Naive thymus-derived CD4-positive, alpha-beta T cell (primary cell): ENCODE data around the gene DUS1L. TPM values are rescaled to one million over a fixed set of nuclear protein-coding genes. Genes with fewer than 3 reads are reported as not detected.
A peak's percentile ranks its signal among the peaks of the same experiment; 100 is the strongest.

Experiments used
- ATAC-seq: fragments of 150-1000 bp; cut with Tn5 transposase; 2 replicates; pipeline ENCODE4 v1.10.0; 2021; ENCODE audit warnings: mild to moderate bottlenecking, moderate library complexity
- CTCF ChIA-PET: fragments of 350-600 bp; sonication (Branson Sonifier 250); formaldehyde crosslinking; loops from one replicate; lab custom pipeline; 2021; ENCODE audit warnings: antibody characterized with exemption; lab: Charles Lee
- POLR2A ChIA-PET: fragments of 350-600 bp; sonication (Branson Sonifier 250); formaldehyde crosslinking; loops from one replicate; lab custom pipeline; 2021; ENCODE audit warnings: antibody characterized with exemption, inconsistent platforms; lab: Charles Lee
- DNase-seq, 9 donors: peaks; one replicate each; pipeline versions ENCODE4 v3.0.0 to v3.0.0-alpha.2; 2020 to 2022; ENCODE audit warnings: mixed read lengths in 1 of 9
- H3K27ac ChIP-seq: one replicate; pipeline ENCODE4 v1.7.0; 2013; ENCODE audit warnings: mild to moderate bottlenecking, low read depth, low read length, moderate library complexity
- H3K27me3 ChIP-seq, 2 donors: one replicate each; pipeline ENCODE4 v1.7.0; 2013; ENCODE audit warnings: low read length in 2 of 2, mild to moderate bottlenecking in 2 of 2, moderate library complexity in 2 of 2; ENCODE audit not compliant: control insufficient read depth in 2 of 2, insufficient read depth in 2 of 2
- H3K36me3 ChIP-seq, 3 experiments: 1 replicate in 2 of 3; 2 replicates in 1 of 3; pipeline ENCODE4 v1.7.0; 2013; ENCODE audit warnings: low read length in 3 of 3, mild to moderate bottlenecking in 3 of 3, moderate library complexity in 1 of 3; ENCODE audit not compliant: insufficient read depth in 3 of 3, control insufficient read depth in 2 of 3
- H3K4me1 ChIP-seq, 2 donors: one replicate each; pipeline ENCODE4 v1.7.0; 2013; ENCODE audit warnings: low read length in 2 of 2, mild to moderate bottlenecking in 2 of 2, moderate library complexity in 1 of 2; ENCODE audit not compliant: control insufficient read depth in 2 of 2, insufficient read depth in 2 of 2
- H3K4me3 ChIP-seq: 2 replicates; pipeline ENCODE4 v1.7.0; 2013; ENCODE audit warnings: mild to moderate bottlenecking, low read length
- H3K9me3 ChIP-seq, 3 experiments: 1 replicate in 2 of 3; 2 replicates in 1 of 3; pipeline ENCODE4 v1.7.0; 2013; ENCODE audit warnings: low read length in 3 of 3; ENCODE audit not compliant: control insufficient read depth in 2 of 3
- H3K27ac Mint-ChIP-seq, 9 donors: one replicate each; pipeline ENCODE4 v1.8.0; 2020 to 2022; ENCODE audit warnings: mixed read lengths in 9 of 9, mild to moderate bottlenecking in 8 of 9, moderate library complexity in 5 of 9, inconsistent platforms in 2 of 9
- H3K27me3 Mint-ChIP-seq, 5 donors: one replicate each; pipeline ENCODE4 v1.8.0; 2021 to 2022; ENCODE audit warnings: mixed read lengths in 5 of 5, mild to moderate bottlenecking in 1 of 5
- H3K36me3 Mint-ChIP-seq, 5 donors: one replicate each; pipeline ENCODE4 v1.8.0; 2020 to 2022; ENCODE audit warnings: mixed read lengths in 5 of 5, mild to moderate bottlenecking in 3 of 5, inconsistent platforms in 1 of 5
- H3K4me1 Mint-ChIP-seq, 7 donors: one replicate each; pipeline ENCODE4 v1.8.0; 2020 to 2022; ENCODE audit warnings: mixed read lengths in 7 of 7, mild to moderate bottlenecking in 3 of 7, inconsistent platforms in 1 of 7
- H3K4me3 Mint-ChIP-seq, 10 donors: one replicate each; pipeline ENCODE4 v1.8.0; 2020 to 2022; ENCODE audit warnings: mild to moderate bottlenecking in 10 of 10, mixed read lengths in 10 of 10, moderate library complexity in 6 of 10, inconsistent platforms in 2 of 10
- H3K9me3 Mint-ChIP-seq, 11 donors: one replicate each; pipeline ENCODE4 v1.8.0; 2020 to 2022; ENCODE audit warnings: mixed read lengths in 11 of 11, mild to moderate bottlenecking in 4 of 11, inconsistent platforms in 1 of 11, moderate library complexity in 1 of 11
- intact Hi-C, 2 donors: fragments of 100-400 bp; cut with micrococcal nuclease; formaldehyde crosslinking; loops; one replicate each; pipeline ENCODE4 v1.15.1; 2023
- polyA plus RNA-seq, 2 donors: library from polyadenylated mRNA; unstranded; fragments of 300-500 nt; fragmentation: Illumina TruSeq; gene quantifications; one replicate each; pipeline ENCODE4 v1.2.3, GENCODE V29; 2021
- total RNA-seq, 6 experiments: library from RNA in 5 of 6; stranded (reverse) in 5 of 6; gene quantifications; 1 replicate in 5 of 6; 2 replicates in 1 of 6; pipeline ENCODE4 v1.2.3 and lab custom pipeline; 2021 to 2026

DUS1L gene
- total and polyA plus RNA-seq, 7 experiments from 2014 or later = 52.9 to 157 (median 143) TPM

DNA sequence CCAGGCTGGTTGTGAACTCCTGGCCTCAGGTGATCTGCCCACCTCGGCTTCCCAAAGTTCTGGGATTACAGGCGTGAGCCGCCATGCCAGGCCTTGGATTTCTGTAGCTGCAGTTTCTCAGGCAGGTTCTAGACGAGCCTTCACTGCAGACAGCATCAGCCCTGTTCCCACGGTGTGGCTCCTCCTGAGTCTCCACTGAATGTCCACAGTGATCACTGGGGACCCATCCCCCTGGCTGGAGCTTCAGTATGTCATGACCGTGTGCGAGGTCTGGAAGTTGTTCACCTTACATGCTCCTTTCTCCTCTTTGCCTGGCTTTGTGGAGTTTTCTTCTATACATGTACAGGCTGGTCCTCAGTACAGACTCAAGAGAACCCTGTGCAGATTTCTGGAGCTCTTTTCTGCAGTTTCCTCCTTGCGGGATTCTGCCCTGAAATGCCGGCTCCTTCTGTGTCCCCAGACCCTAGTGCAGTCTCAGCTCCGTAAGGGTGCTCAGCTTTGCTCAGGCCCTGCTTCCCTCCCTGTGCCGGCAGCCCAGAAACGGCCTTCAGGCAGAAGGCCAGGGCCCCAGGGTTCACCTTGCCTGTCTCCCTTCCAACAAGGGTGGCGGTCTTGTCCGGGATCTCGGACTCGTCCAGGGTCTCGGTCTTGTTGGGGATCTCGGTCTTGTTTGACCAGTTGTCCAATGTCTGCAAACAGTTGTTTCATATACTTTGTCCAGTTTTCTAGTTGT is 46.7 kb upstream of the DUS1L start:
- peaks cover 2 to 23% (median 16%) of the 10 kb centered on the region in 7 donors for H3K4me1 Mint-ChIP-seq
- H3K36me3 ChIP-seq = peaks cover 0 to 17% (median 0%) of the 10 kb centered on the region in 3 experiments
- ChIA-PET POLR2A (interaction anchor here (1.2 to 3.1 kb wide), 3 partner anchors 9 to 46 kb away, joined by 3 to 9 read pairs (median 4); no protein-coding TSS in a partner anchor), CTCF (interaction anchor here (0.6 kb wide), 1 partner anchor 1062 kb away, joined by 3 read pairs; no protein-coding TSS in a partner anchor)
- H3K4me1 ChIP-seq = peaks cover 0 to under 1% of the 10 kb centered on the region in 2 donors
- no peaks in the 10 kb centered on the region for H3K9me3 Mint-ChIP-seq
- H3K27me3 Mint-ChIP-seq = no peaks in the 10 kb centered on the region
- H3K9me3 ChIP-seq = no peaks in the 10 kb centered on the region
- no peak for DNase-seq
- H3K27ac Mint-ChIP-seq = peak overlapping the region in 3 of 9 donors; percentile 12 to 75 (median 21)
- no peaks in the 10 kb centered on the region for H3K27me3 ChIP-seq
- no peak overlapping the region for H3K27ac ChIP-seq
- H3K36me3 Mint-ChIP-seq = peaks cover 0 to 18% (median 0%) of the 10 kb centered on the region in 5 donors
- no peak overlapping the region for H3K4me3 ChIP-seq
- intact Hi-C loops = no loop called here
- ATAC-seq = no peak
- no peak overlapping the region for H3K4me3 Mint-ChIP-seq

DNA sequence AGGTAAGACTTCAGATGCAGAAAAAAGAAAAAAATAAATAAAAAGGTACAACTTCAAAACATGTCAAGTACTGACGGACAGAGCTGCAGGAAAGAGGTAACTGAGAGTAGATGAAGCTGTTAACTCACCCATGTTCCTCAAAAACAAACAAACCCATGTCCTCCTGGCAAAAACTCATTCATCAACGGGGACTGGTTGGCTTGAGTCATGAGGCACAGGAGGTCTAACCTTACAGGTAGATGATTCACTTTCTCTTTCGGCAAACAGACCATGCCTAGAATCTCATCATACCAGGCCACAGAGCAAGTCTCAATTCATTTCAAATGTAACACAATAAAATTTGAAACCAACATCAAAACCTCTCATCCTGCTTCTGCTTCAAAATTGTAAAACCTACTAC is 44.7 kb upstream of the DUS1L start:
- Mint-ChIP-seq H3K9me3 (no peaks in the 10 kb centered on the region), H3K27me3 (no peaks in the 10 kb centered on the region), H3K27ac (peak overlapping the region in 6 of 9 donors; percentile 20 to 73 (median 44)), H3K36me3 (peaks cover 0 to 18% (median 0%) of the 10 kb centered on the region in 5 donors), H3K4me1 (peaks cover 13 to 38% (median 25%) of the 10 kb centered on the region in 7 donors), H3K4me3 (no peak overlapping the region)
- no peaks in the 10 kb centered on the region for H3K27me3 ChIP-seq
- ChIA-PET POLR2A (no interaction called here), CTCF (interaction anchor here (0.8 to 1.3 kb wide), 2 partner anchors 10 to 13 kb away, joined by 3 to 4 read pairs; no protein-coding TSS in a partner anchor)
- no peak for ATAC-seq
- no peak overlapping the region for H3K4me3 ChIP-seq
- DNase-seq = no peak
- intact Hi-C loops = no loop called here
- peaks cover 0 to 17% (median 0%) of the 10 kb centered on the region in 3 experiments for H3K36me3 ChIP-seq
- H3K4me1 ChIP-seq = peaks cover 17 to 21% of the 10 kb centered on the region in 2 donors
- H3K27ac ChIP-seq = no peak overlapping the region
- H3K9me3 ChIP-seq = no peaks in the 10 kb centered on the region

DNA sequence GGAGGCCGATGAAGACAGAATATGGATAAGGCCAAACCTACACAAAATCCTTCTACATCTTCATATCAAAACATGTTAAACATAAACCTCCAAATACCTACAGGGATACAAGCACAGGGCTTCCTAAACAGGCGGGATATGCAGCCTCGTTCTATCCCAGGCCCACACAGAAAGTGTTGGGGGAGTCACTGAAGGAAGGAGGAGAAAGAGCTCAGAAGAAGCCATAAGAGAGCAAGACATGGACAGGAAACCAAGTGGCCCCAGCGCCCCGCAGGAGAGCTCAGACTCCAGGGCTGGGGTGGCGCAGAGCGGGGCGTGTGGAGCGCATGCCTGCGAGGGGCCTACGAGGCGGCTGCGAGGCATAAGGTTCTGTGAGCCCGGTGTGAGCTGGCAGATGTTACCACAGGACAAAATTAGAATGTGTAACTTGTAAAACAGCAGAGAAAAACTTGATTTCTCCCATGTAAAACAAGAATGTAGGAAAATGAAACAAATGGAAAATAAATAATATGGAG is 43.4 kb upstream of the DUS1L start:
- ChIA-PET POLR2A (interaction anchor here (0.9 to 1.4 kb wide), 3 partner anchors 13 to 18 kb away, joined by 3 to 4 read pairs (median 3); no protein-coding TSS in a partner anchor), CTCF (no interaction called here)
- Mint-ChIP-seq H3K4me3 (peak overlapping the region in 2 of 10 donors; percentile 27 to 30), H3K27ac (peak overlapping the region in 8 of 9 donors; percentile 29 to 98 (median 71)), H3K4me1 (peaks cover 15 to 42% (median 32%) of the 10 kb centered on the region in 7 donors), H3K27me3 (no peaks in the 10 kb centered on the region), H3K36me3 (peaks cover 0 to 18% (median 0%) of the 10 kb centered on the region in 5 donors), H3K9me3 (no peaks in the 10 kb centered on the region)
- peak overlapping the region; percentile 11 for H3K27ac ChIP-seq
- no peaks in the 10 kb centered on the region for H3K27me3 ChIP-seq
- no peak overlapping the region for H3K4me3 ChIP-seq
- no peak for ATAC-seq
- H3K36me3 ChIP-seq = peaks cover 0 to 12% (median 0%) of the 10 kb centered on the region in 3 experiments
- no peaks in the 10 kb centered on the region for H3K9me3 ChIP-seq
- intact Hi-C loops = no loop called here
- peaks cover 17 to 25% of the 10 kb centered on the region in 2 donors for H3K4me1 ChIP-seq
- no peak for DNase-seq

DNA sequence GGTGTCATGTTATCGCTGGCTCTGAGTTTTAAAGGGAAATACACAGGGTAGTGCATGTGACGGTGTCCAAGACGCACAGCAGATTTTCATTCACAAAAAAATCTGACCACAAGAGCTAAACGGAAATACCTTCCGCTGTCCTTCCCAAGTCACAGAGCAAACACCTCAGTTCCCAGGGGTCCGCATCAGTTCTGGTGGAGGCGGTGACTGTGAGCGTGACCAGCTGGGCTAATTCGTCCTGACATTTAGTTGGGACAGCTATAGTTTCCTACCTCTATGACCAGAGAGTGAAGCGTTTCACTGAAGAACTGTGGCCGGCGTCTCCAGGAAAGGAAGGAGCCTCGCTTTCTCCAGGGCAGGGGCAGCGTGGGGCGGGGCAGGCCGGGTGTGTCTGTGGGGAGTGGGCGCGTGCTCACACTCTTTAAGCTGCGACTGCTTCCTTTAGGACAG is 42.9 kb upstream of the DUS1L start:
- H3K4me3 ChIP-seq = no peak overlapping the region
- peaks cover 0 to 9% (median 0%) of the 10 kb centered on the region in 3 experiments for H3K36me3 ChIP-seq
- no peak overlapping the region for H3K27ac ChIP-seq
- Mint-ChIP-seq H3K27me3 (no peaks in the 10 kb centered on the region), H3K9me3 (no peaks in the 10 kb centered on the region), H3K36me3 (peaks cover 0 to 14% (median 0%) of the 10 kb centered on the region in 5 donors), H3K4me1 (peaks cover 15 to 42% (median 32%) of the 10 kb centered on the region in 7 donors), H3K27ac (peak overlapping the region in 8 of 9 donors; percentile 29 to 98 (median 72)), H3K4me3 (peak overlapping the region in 3 of 10 donors; percentile 12 to 52 (median 30))
- intact Hi-C loops = no loop called here
- CTCF ChIA-PET = interaction anchor here (1.1 kb wide), 1 partner anchor 14 kb away, joined by 3 read pairs; no protein-coding TSS in a partner anchor
- no peaks in the 10 kb centered on the region for H3K27me3 ChIP-seq
- DNase-seq = no peak
- no peaks in the 10 kb centered on the region for H3K9me3 ChIP-seq
- H3K4me1 ChIP-seq = peaks cover 17 to 25% of the 10 kb centered on the region in 2 donors
- POLR2A ChIA-PET = interaction anchor here (0.9 to 1.4 kb wide), 3 partner anchors 13 to 18 kb away, joined by 3 to 4 read pairs (median 3); no protein-coding TSS in a partner anchor
- ATAC-seq = no peak

DNA sequence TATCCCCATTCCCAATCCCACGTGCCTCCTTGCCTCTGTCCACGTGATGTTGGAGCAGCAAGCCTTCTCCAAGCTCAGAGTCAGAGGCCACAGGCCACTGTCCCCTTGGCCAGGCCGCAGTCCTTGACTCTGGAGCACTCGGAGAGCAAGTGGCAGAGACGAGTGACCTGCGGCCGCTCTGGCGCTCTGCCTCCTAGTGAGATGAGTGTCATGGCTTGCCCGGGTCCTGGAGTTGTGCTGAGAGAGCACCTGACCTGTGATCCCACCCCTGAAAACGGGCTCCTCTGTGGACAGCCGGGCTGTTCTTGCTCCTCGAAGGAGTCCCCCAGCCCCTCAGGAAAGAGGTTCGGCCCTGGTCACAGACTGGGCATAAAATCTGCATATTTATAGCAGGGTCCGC is 42.4 kb upstream of the DUS1L start:
- Mint-ChIP-seq H3K27me3 (no peaks in the 10 kb centered on the region), H3K36me3 (peaks cover 0 to 12% (median 0%) of the 10 kb centered on the region in 5 donors), H3K4me3 (peak overlapping the region in 7 of 10 donors; percentile 9 to 91 (median 46)), H3K4me1 (peaks cover 15 to 42% (median 32%) of the 10 kb centered on the region in 7 donors), H3K9me3 (no peaks in the 10 kb centered on the region), H3K27ac (peak overlapping the region in 5 of 9 donors; percentile 52 to 98 (median 86))
- Histone ChIP-seq H3K36me3 (peaks cover 0 to 5% (median 0%) of the 10 kb centered on the region in 3 experiments), H3K4me3 (no peak overlapping the region), H3K27me3 (no peaks in the 10 kb centered on the region), H3K9me3 (no peaks in the 10 kb centered on the region), H3K4me1 (peaks cover 17 to 25% of the 10 kb centered on the region in 2 donors), H3K27ac (peak overlapping the region; percentile 89)
- CTCF ChIA-PET = interaction anchor here (1.1 kb wide), 1 partner anchor 14 kb away, joined by 3 read pairs; no protein-coding TSS in a partner anchor
- POLR2A ChIA-PET = interaction anchor here (0.9 to 2.3 kb wide), 4 partner anchors 10 to 19 kb away, joined by 3 to 6 read pairs (median 4); partner anchors contain the start of gene FASN
- ATAC-seq = no peak
- DNase-seq = no peak
- intact Hi-C loops = no loop called here

DNA sequence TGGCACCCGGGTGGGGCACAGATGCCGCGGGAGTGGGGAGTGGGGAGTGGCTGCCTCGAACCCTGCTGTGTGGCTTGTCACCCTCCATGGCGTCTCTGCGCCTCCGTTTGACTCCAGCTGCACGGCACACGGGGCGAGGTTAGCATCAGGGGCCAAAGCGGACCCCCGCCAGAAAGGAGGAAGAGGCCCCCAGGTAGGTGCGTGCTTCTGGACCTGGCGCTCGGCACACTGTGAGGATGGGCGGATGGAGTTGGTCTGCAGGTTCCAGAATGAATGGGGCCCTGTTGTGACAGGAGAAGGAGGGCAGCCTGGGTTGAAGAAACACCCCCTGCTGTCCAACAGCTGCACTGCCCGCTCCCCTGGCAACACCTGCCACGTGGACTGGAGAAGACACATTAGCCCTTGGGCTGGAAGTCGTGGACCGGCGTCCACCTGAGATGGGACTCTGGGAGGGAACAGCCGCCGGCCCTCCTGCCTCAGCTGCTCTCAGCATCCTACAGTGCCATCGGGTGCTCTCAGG is 41.8 kb upstream of the DUS1L start:
- H3K9me3 Mint-ChIP-seq = no peaks in the 10 kb centered on the region
- peaks cover 16 to 42% (median 32%) of the 10 kb centered on the region in 7 donors for H3K4me1 Mint-ChIP-seq
- Histone ChIP-seq H3K27me3 (no peaks in the 10 kb centered on the region), H3K9me3 (no peaks in the 10 kb centered on the region), H3K4me1 (peaks cover 17 to 25% of the 10 kb centered on the region in 2 donors), H3K27ac (peak overlapping the region; percentile 89), H3K4me3 (peak overlapping the region; percentile 73), H3K36me3 (peaks cover 0 to under 1% (median 0%) of the 10 kb centered on the region in 3 experiments)
- POLR2A ChIA-PET = interaction anchor here (0.6 to 2.3 kb wide), 6 partner anchors 9 to 77 kb away, joined by 3 to 11 read pairs (median 4); partner anchors contain the start of gene FASN
- peak overlapping the region in 6 of 10 donors; percentile 9 to 94 (median 82) for H3K4me3 Mint-ChIP-seq
- ATAC-seq (no peak), DNase-seq (no peak)
- CTCF ChIA-PET = interaction anchor here (1.1 to 2.7 kb wide), 5 partner anchors 9 to 46 kb away, joined by 3 to 14 read pairs (median 5); no protein-coding TSS in a partner anchor
- peaks cover 0 to 6% (median 0%) of the 10 kb centered on the region in 5 donors for H3K36me3 Mint-ChIP-seq
- peak overlapping the region in 7 of 9 donors; percentile 52 to 99 (median 96) for H3K27ac Mint-ChIP-seq
- H3K27me3 Mint-ChIP-seq = no peaks in the 10 kb centered on the region
- intact Hi-C loops = loop anchor here (2.0 kb wide), 2 partner anchors 19 to 47 kb away; no protein-coding TSS in a partner anchor
